ENCODE results near the gene DNAJB11.

Gene DNAJB11

GRCh38 chr3:186596568-186597287, 26.2 kb downstream of the DNAJB11 start:
- peak; percentile 88 for DNase-seq (ENCODE audit: low read depth, low spot score)

DNA sequence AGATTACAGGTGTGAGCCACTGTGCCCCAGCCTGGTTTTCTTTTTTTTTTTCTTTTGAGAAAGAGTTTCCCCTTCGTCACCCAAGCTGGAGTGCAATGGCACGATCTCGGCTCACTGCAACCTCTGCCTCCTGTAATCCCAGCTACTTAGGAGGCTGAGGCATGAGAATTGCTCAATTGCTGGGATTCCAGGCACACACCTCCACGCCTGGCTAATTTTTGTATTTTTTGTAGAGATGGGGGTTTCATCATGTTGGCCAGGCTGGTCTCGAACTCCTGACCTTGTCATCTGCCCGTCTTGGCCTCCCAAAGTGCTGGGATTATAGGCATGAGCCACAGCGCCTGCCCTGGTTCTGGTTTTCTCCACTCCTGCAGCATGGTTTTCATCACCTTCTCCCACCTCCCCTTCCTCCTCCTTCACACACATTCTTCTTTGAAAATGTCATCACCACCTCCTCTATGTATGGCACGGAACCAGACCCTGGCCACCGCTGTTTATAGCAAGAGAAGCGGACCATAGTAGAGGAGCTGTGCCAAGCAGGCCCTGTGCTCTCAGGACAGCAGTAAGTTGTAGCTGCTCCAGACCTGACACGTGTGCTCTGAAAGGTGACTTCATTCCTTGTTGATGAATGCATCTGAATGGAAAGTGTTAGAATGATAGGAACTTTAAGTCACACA, 27.7 kb downstream of the DNAJB11 start:
- peak; percentile 46 for DNase-seq (ENCODE audit: low read depth, low spot score)

DNA sequence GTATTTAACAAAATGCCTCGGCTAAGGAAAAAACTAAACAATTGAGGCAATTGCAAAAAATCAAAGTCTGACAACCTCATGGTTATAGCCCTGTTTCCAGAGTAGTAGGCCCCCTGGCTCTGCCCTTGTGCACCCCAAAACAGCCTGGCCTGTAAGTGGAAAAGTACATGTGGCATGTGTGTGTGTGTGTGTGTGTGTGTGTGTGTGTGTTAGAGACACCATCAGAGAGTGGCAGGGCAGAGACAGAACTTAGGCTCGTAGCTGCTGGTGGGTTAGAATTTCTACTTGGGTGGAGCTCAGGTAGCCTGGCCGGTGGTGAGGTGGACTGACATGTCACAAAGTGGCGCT, 28.2 kb downstream of the DNAJB11 start:
- no peak for DNase-seq (ENCODE audit: low read depth, low spot score)

DNA sequence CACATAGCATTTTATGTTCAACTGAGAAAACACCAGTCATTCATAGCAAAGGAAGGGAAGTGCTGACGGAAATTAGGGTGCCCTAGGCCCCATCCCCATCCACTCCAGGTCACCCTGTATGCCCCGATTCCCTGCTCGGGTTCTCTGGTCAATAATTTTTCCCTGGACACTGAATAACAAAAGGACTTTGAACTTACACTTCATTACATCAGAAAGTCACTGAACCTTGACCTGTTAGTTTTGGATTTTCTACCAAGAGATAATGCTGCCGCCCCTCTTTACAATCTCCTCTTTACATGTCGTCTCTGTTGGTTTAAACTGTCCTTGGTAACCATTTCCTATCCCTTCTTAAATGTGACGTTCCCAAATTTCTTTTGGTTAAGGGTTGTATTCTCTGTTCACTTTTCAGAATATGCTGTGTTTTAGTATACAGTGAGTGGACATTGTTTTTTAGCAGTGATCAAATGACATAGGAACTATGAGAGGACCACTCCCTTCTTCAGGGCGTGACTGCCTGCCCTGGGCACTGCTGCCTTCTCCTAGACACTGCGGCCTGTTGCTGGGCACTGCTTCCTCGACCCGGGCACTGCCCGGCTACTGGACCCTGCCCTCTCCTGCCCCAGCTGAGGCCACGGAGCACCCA, 28.7 kb downstream of the DNAJB11 start:
- DNase-seq (ENCODE audit: low read depth, low spot score) = no peak

- DNase-seq (ENCODE audit: low read depth, low spot score) = no peak
These were observed 29.3 kb downstream of the DNAJB11 start for GRCh38 chr3:186599785-186600166.

GRCh38 chr3:186600896-186601295, 30.4 kb downstream of the DNAJB11 start:
- DNase-seq (ENCODE audit: low read depth, low spot score) = no peak

- DNase-seq (ENCODE audit: low read depth, low spot score) = no peak
These were observed 32.6 kb downstream of the DNAJB11 start for GRCh38 chr3:186603159-186603558.

GRCh38 chr3:186605078-186605477, 34.6 kb downstream of the DNAJB11 start:
- DNase-seq (ENCODE audit: low read depth, low spot score) = no peak

DNA sequence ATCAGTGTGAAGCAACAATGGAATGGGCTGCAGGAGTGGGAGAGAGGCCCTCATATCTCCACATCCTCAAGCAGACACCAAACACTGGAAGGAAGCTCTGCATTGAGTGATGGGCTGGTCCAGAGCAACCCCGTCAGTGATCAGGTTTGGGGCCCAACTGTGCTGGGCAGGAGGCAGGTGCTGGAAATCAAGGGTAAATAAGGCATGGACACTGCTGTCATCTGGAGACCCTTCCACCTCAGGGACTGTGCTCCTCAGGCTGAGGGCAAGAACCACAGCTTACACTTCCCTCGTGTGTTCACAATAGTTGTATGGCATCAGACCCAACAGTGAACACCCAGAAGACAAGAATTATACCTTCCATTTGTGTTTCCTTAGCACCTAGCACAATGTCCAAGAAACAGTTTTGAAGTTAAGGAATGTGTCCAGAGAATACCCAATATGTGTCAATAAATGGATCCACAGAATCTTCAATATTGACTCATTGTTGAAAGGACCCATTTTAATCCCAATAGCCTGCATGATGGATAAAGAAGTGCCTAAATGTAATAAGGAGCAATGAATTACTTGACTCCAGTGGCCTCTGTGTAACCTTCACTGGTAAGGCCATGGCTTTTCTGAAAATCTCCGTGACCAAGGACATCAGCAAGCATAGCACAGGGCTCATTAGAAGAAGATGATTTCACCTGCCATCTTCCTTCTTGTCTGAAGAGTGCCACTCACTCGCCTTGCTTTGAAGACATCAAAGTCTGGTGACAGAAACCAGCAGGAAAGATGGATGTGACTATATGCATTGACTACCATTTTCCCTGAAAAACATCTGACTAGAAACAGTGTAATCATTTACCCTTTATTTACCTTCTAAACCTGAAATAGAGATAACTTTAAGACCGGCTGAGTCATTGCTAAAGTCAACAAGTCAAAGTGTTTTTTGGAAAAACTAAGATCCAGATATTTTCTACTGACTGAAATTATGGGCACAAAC, 35.3 kb downstream of the DNAJB11 start:
- no peak for DNase-seq (ENCODE audit: low read depth, low spot score)

- DNase-seq (ENCODE audit: low read depth, low spot score) = no peak
These were observed 38.2 kb downstream of the DNAJB11 start for GRCh38 chr3:186608624-186609215.

DNA sequence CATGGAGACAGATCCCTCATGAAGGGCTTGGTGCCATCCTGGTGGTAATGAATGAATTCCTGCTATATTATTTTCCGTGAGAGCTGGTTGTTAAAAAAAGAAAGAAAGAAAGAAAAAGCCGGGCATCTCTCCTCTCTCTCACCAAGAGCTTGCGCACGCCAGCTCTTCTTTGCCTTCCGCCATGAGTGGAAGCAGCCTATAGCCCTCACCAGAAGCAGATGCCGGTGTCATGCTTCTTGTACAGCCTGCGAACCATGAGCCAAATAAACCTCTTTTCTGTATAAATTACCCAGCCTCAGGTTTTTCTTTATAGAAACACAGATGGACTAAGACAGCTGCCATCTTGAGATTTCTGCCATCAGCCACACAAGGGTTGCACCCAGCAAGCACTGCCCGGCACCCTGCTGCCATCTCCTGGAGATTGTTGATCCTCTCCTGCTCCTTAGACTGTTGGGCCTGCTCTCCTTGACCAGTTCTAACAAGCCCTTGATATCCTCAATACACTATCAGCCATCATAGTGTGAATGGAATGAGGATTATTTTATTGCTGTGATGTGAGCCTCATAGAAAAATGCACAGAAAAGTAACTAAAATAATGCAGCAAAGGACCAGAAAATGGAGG, 38.8 kb downstream of the DNAJB11 start:
- peak; percentile 25 for DNase-seq (ENCODE audit: low read depth, low spot score)

DNA sequence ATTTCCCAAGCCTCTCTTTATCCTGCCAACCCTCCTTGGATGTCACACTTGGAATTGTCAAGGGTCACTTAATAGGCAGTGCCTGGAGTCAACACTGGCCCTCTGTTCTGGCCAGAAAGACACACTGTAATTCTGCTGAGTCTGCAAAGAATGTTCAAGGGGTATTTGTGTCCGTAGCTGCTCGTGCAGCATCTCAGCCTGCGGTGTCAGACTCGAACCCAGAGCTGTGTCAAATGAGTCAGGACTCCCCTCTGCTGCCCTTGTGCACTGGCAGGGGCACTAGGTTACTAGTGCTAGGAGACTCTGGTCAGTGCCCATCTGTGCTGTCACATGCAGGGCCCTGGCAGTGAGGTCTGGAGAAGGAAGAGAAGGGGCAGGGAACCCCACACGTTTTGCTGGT, 41.5 kb downstream of the DNAJB11 start:
- no peak for DNase-seq (ENCODE audit: low read depth, low spot score)

DNA sequence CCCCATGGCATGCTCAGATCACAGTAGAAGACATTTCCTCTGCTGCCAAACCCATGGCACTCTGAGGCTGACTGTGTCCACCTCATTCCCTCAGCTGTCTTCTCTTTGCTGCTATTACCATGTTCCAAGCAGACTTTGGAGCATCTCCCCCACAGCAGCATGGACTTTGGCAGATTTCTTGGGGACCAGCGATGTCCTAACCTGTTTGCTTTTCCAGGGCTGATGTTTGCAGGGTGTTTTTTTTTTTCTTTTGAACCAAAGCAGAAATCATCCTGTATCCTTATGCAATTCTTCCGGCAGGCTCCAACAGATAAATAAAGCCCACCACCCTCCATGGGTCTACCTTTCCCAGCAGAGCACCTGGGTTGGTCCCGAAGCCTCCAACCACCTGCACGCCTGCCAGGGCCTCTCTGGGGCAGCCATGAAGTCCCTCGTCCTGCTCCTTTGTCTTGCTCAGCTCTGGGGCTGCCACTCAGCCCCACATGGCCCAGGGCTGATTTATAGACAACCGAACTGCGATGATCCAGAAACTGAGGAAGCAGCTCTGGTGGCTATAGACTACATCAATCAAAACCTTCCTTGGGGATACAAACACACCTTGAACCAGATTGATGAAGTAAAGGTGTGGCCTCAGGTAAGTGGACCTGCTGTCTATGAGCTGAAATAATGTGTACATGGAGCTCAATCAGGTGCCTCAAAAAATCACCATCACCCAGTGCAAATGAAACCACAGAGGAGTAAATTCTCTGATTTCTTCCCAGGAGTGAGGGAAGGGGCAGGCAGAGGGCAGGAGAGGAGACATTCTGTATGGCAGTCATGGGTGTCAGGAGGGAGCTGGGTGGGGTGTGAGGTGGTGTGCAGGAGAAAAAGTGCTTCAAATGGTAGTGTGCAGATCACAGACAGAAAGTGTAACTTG, 42.5 kb downstream of the DNAJB11 start, which contains the start of gene AHSG:
Gene AHSG, plus strand, starts transcription at position 340 of the 916 bp plus-strand sequence. Its CDS starts 82 bp downstream, at position 422.
- DNase-seq (ENCODE audit: low read depth, low spot score) = no peak

DNA sequence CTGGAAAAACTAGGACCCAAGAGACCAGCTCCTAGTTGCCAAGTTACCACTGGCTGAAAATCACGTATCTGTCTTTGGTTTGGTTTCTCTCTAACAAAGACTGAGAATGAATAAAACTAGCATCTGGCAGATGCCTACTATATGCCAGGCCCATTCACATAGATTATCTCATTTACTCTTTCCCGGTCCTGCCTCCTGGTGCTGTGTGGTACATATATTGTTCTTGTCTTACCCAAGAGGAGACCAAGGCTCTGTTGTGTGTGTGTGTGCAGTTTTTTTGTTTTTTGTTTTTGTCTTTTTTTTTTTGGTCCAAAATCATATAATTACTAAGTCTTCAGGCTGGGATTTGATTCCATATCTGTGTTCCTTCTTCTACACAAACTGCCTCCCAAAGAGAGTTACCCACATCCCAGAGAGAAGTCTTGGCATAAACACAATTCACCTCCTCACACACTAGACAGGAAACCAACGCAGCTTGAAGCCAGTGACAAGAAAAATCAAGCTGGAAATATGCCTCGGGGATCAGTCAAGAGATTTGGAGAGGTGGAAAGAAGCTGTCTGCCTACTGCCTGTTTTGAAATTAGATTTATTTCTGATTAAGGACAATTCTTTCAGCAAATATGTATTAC, 43.2 kb downstream of the DNAJB11 start:
- no peak for DNase-seq (ENCODE audit: low read depth, low spot score)

GRCh38 chr3:186614266-186614596, 43.7 kb downstream of the DNAJB11 start:
- no peak for DNase-seq (ENCODE audit: low read depth, low spot score)

DNA sequence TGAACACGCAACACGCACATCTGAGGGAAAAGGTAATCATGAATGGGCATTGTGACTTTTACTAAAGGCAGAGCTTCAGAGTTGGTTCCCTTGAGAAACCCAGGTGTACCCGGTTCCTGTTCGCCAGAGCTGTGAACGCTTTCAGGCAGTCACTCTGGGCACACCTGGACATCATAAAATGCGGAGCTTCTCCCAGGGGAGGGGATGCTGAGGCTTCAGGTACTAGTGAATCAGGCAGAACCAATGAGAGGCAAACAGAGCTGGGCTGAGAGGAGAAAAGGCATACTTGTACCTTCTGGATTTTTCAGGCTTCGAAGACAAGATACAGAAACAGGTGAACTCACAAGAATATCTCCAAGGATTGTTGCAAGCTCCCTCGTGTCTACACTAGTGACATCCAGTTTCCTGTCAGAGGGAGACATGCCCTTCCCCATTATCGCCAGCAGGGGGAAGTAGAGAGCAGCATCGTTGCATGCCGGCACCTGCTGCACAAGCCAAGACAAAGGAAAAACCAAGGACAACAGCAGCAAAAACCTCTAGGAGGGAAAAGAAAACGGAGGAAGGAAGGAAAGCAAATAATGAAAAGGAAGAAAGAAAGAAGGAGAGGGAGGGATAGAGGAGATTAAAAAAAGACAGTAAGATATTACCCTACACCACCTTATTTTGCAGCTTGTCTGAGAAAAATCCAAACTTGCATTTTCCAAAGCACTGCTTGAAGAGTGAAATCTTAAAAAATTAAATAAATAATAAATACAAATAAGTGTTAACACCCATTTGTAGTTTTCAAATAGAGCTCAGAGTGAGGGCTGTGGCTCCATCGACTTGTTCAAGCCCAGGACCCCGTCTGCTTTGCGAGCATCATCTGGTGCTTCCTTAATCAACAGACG, 44.3 kb downstream of the DNAJB11 start:
- peak; percentile 83 for DNase-seq (ENCODE audit: low read depth, low spot score)

DNA sequence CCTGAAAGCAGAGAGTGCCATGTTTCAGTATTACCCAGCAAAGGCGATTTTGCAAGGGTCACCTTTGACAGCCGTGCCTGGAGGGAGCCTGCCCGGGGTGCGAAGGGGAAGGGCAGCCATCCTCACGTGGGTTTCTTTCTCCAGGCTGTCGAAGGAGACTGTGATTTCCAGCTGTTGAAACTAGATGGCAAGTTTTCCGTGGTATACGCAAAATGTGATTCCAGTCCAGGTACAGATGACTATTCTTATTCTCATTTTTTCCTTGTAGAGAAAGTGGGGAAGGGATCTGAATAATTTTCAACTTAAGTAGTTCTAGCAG, 45.7 kb downstream of the DNAJB11 start:
- no peak for DNase-seq (ENCODE audit: low read depth, low spot score)

Data from ELF-1 (cell line).